ENCODE measurements around the gene LZIC.

LZIC gene

DNA sequence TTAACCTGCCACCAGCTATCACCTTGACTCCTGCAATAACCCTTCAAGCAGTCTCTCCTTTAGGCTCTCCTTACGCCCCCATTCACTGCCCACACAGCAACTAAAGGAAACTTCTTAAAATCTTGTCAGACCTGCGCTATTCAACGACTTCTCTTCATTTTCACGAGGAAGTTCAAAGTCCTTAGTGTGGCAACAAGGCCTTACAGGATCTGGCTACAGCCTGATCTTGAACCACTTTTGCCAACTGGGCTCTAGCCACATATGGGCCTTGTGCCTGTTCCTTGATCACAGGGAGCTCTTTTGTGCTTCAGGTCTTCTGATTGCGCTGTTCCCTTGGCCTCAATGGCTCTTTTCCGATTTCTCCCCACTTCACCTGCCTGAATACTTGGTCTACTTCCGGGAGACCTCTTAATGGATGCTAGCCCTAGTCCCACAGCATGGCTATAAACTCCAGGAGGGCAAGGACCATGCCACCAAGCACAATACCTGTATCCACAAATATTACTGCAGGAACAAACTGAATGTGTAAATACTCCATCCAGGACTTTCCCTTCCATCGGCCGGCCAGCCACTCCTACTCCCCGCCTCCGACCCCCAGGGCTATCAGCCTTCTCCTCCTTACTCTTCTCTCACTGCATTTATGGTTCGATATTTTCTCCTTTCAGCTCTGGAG is 30.8 kb downstream of the LZIC start:
- no peak for DNase-seq (ENCODE audit: low read depth in 2 of 2)
- H3K4me3 ChIP-seq (replicated peaks in 1 of 2; ENCODE audit: low read depth in 2 of 2, low read length in 2 of 2), result no peak overlapping the region
- TF ChIP-seq, protein P1, sequence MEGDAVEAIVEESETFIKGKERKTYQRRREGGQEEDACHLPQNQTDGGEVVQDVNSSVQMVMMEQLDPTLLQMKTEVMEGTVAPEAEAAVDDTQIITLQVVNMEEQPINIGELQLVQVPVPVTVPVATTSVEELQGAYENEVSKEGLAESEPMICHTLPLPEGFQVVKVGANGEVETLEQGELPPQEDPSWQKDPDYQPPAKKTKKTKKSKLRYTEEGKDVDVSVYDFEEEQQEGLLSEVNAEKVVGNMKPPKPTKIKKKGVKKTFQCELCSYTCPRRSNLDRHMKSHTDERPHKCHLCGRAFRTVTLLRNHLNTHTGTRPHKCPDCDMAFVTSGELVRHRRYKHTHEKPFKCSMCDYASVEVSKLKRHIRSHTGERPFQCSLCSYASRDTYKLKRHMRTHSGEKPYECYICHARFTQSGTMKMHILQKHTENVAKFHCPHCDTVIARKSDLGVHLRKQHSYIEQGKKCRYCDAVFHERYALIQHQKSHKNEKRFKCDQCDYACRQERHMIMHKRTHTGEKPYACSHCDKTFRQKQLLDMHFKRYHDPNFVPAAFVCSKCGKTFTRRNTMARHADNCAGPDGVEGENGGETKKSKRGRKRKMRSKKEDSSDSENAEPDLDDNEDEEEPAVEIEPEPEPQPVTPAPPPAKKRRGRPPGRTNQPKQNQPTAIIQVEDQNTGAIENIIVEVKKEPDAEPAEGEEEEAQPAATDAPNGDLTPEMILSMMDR (IDR thresholded peaks at IDR 0.05; ENCODE audit: low read depth, low read length), result no peak

DNA sequence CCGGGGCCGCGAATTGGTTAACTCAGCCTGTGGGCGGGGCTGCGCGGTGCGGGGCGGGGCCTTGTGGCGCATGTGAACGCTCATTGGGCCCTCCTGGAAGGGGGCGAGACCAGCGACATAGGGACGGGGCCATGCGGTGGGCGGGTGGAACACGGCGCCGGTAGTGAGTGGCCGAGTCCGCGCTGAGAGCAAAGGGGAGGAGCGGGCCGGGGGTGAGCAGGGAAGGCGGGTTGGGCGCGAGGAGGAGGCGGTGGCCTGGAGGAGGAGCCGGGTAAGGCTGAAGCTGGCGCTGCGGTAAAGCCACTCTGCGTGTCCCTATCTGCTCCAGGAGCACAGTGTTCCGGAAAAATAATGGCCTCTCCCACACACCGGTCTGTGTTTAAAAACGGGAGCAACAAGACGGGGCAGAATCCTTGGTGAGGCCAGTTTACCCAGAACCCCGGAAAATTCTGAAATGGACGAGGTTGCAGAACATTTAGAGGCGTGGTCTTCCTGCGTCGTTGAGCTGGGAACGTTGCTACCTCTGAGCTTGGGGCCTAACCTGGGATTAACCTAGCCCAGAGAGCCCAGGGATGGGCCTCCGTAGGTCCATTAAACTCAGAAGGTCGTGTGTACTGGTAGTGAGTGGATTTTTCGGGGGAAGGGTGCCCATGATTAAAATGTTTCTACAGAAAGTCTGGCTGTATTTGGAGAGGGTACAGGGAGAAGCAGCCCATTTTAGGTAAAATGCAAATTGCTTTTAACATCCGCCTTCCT is 32.6 kb downstream of the LZIC start:
- TF ChIP-seq, protein P1 (IDR thresholded peaks at IDR 0.05; ENCODE audit: low read depth, low read length), result no peak
- H3K4me3 ChIP-seq (replicated peaks in 1 of 2; ENCODE audit: low read depth in 2 of 2, low read length in 2 of 2), result peak overlapping the region; percentile 55 to 66
- peak; percentile 99 for DNase-seq (ENCODE audit: low read depth in 2 of 2)

DNA sequence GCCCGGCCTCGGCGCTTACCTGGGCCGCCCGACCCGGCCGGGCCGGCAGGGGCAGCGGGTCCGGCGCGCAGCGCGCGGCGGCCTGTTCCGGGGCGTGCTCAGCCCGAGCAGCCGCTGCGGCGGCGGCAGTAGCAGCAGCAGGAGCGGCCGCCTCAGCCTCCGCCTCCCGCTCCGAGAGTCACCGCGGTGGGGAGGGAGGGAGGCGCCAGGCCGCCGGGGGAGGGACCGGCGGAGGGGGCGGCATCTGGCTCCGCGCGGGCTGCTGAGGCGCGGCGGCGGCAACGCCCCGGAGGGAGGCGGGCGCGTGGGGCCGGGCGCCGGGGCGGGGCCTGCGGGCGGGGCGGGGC is 33.1 kb downstream of the LZIC start, which contains the start of gene CTNNBIP1:
CTNNBIP1 (minus strand) TSS at position 194 of the 347 bp plus-strand sequence. CDS start 38,205 bp downstream, outside the sequence.
- peak within 1 kb of the TSS; percentile 66 to 88 for H3K4me3 ChIP-seq (replicated peaks in 1 of 2; ENCODE audit: low read depth in 2 of 2, low read length in 2 of 2)
- no peak for DNase-seq (ENCODE audit: low read depth in 2 of 2)
- TF ChIP-seq, protein P1 (IDR thresholded peaks at IDR 0.05; ENCODE audit: low read depth, low read length), result no peak

DNA sequence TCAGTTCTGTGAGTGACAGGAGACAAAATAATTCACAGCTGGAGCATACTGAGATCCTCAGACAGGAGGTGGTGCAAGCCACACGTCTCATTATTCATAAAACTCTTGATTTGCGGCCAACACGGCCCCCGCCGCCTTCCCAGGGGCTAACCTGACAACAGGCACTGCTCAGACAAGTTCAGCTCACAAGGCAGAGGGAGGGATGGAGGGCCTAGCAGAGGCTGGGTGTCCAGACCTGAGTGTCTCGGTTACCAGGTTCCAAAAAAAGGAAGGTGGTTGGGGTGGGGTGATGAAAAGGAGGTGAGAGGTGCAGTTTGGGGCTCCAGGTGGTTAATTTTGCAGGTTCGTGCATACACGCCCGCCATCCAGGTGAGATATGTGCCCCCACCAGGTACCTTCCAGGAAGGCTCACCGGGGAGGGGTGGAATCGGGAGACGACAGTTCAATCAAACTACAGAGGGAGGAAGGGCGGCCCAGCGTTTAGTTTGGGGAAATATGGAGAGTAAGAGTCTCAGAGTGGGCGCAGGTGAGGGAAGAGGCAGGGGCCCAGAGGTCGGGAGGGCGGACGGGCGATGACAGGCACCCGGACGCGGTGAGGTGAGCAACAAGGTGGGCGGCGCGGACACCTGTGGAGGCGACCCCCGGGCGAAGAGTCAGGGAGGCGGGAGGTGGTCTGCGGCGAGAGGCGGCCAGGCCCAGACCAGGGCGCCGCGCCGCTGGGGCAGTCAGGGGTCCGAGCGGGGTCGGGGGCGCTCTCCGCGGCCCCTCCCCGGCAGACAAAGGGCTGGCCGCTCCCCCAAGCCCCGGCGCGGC is 33.8 kb downstream of the LZIC start:
- peak in 1 of 2 donors; percentile 22 for DNase-seq (ENCODE audit: low read depth in 2 of 2)
- TF ChIP-seq, protein P1 (IDR thresholded peaks at IDR 0.05; ENCODE audit: low read depth, low read length), result no peak
- H3K4me3 ChIP-seq (replicated peaks in 1 of 2; ENCODE audit: low read depth in 2 of 2, low read length in 2 of 2), result peak overlapping the region; percentile 66 to 88

DNA sequence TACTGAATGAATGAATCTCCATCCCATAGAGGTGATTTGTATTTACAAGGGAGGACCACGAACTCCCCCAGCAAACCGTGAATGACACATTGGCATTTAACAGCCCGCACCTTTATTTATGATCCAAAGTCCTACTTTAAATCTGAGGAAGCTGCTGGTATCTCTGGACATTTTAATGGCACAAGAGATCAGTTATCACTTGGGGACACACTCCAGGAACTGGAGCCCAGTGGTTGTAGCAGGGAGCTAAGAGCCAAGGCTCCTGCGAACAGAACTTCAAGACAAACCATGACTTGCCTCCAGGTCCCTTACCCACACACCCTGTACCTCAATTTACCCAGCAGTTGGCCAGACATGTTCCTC is 34.3 kb downstream of the LZIC start:
- H3K4me3 ChIP-seq (replicated peaks in 1 of 2; ENCODE audit: low read depth in 2 of 2, low read length in 2 of 2), result peak overlapping the region; percentile 66 to 88
- DNase-seq (ENCODE audit: low read depth in 2 of 2), result no peak
- TF ChIP-seq, protein P1 (IDR thresholded peaks at IDR 0.05; ENCODE audit: low read depth, low read length), result no peak

DNA sequence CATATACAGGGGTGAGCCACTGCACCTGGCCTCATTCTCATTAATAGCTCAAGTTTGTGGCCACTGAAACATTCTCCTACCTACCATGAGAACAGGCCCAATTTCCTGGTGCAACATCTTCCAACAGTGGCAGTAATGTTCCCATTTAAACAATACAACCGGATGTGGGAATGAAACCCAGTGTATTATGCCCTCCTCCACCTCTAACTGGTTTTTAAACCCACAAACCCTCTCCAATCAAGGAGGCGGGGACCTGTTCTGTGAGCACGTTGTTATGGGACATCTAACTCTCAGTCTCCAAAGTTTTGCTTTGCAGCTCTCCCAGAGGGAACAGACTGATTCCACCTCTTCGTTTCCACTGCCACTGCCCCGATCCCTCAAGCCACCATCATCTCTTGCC is 35.8 kb downstream of the LZIC start:
- no peak overlapping the region for H3K4me3 ChIP-seq (replicated peaks in 1 of 2; ENCODE audit: low read depth in 2 of 2, low read length in 2 of 2)
- TF ChIP-seq, protein P1 (IDR thresholded peaks at IDR 0.05; ENCODE audit: low read depth, low read length), result no peak
- DNase-seq (ENCODE audit: low read depth in 2 of 2), result no peak

All from cardiac fibroblast (primary cell).